Heart left ventricle (tissue), 16 donors: ENCODE results near the gene ECI1. TPM values are rescaled to one million over a fixed set of nuclear protein-coding genes. Genes with fewer than 3 reads are reported as not detected.
A peak's percentile ranks its signal among the peaks of the same experiment; 100 is the strongest.

Experiments used
- ATAC-seq, 4 donors: fragments of 200-7000 bp; cut with Tn5 transposase; one replicate each; pipeline ENCODE4 v1.9.1; 2020 to 2022; ENCODE audit warnings: moderate library complexity in 4 of 4, mild to moderate bottlenecking in 3 of 4, moderate number of reproducible peaks in 1 of 4
- DNase-seq, 5 donors: peaks; one replicate each; pipeline ENCODE4 v3.0.0-alpha.2; 2020
- H3K27ac ChIP-seq, 12 donors: fragments of 200-600 bp; sonication (generic) in 4 of 12; one replicate each; pipeline versions ENCODE4 v1.5.0 to v1.8.0; 2016 to 2022; ENCODE audit warnings: mild to moderate bottlenecking in 2 of 12
- H3K27me3 ChIP-seq, 9 donors: fragments of 200-600 bp; sonication (generic) in 2 of 9; one replicate each; pipeline versions ENCODE4 v1.5.1 to v1.8.0; 2016 to 2022; ENCODE audit warnings: mild to moderate bottlenecking in 3 of 9
- H3K36me3 ChIP-seq, 9 donors: fragments of 200-600 bp; sonication (generic) in 2 of 9; one replicate each; pipeline versions ENCODE4 v1.5.0 to v1.8.0; 2018 to 2022; ENCODE audit warnings: mild to moderate bottlenecking in 2 of 9
- H3K4me1 ChIP-seq, 12 donors: fragments of 200-600 bp; sonication (generic) in 4 of 12; one replicate each; pipeline versions ENCODE4 v1.5.0 to v1.8.0; 2016 to 2022; ENCODE audit warnings: mild to moderate bottlenecking in 3 of 12
- H3K4me3 ChIP-seq, 12 donors: fragments of 200-600 bp; sonication (generic) in 4 of 12; one replicate each; pipeline versions ENCODE4 v1.5.0 to v1.8.0; 2017 to 2022; ENCODE audit warnings: mild to moderate bottlenecking in 9 of 12, moderate library complexity in 4 of 12
- H3K9me3 ChIP-seq, 12 donors: fragments of 200-600 bp; sonication (generic) in 4 of 12; one replicate each; pipeline versions ENCODE4 v1.5.0 to v1.8.0; 2016 to 2022; ENCODE audit warnings: mild to moderate bottlenecking in 1 of 12
- CTCF ChIP-seq, 12 donors: fragments of 200-600 bp; sonication (generic) in 4 of 12; IDR thresholded peaks; one replicate each; pipeline versions ENCODE4 v1.5.0 to v1.8.0; 2018 to 2022; ENCODE audit warnings: antibody characterized with exemption in 12 of 12, mild to moderate bottlenecking in 5 of 12
- POLR2A ChIP-seq, 2 donors: fragments of 450-650 bp; IDR thresholded peaks; one replicate each; pipeline ENCODE4 v1.6.1; 2017; ENCODE audit warnings: antibody characterized with exemption in 2 of 2, mild to moderate bottlenecking in 2 of 2, moderate library complexity in 2 of 2
- WGBS, 4 donors: extraction: QIAGEN DNeasy Blood & Tissue Kit in 2 of 4; methylation state at CpG; one replicate each; pipeline versions ENCODE4 v1.1.5 to v1.1.7; 2013 to 2018; 5-methylcytosine and 5-hydroxymethylcytosine counted together
- intact Hi-C, 10 donors: fragments of 100-400 bp; cut with DNase I; formaldehyde crosslinking; loops; one replicate each; pipeline versions ENCODE4 v1.11.1 to v1.14.2; 2022
- polyA plus RNA-seq, 2 donors: library from polyadenylated mRNA; stranded (reverse); fragments of 200-250 nt; gene quantifications; one replicate each; pipeline ENCODE4 v1.2.3, GENCODE V29; 2013
- total RNA-seq, 9 donors: library from RNA; depleted of rRNA in 2 of 9; stranded (reverse); fragments of >200 nt in 2 of 9; fragmentation: NEBNext Ultra II Directional in 3 of 9; extraction: Animal tissue kit (Norgen Biotek cat#: 25700) in 3 of 9; gene quantifications; one replicate each; pipeline versions ENCODE4 v1.1.0 to v1.2.4, GENCODE V29; 2016 to 2023
- donor health status: ischemic (EF 13 %, LVEDD 7.1; RV severe dilation, severe dysfunction).
- donor health status: healthy with polysubstance abuse.
- donor health status: DM: no; HTN: yes; CAD: no.
- donor health status: DM: no; HTN: no; CAD: no.
- donor health status: ischemic (EF 25% LVEDD 6.9; RV normal size, moderate dysfunction).
- donor health status: ischemic (EF 25% LVEDD 5.7; RV mildly dilated, moderate dysfunction).
- donor health status: healthy.
- donor health status: DM: yes; HTN: yes; CAD: no.
- donor health status: ischemic (EF 35%, LVEDD 5.7; RV mildly dilated, moderate dysfunction).
- donor health status: nonischemic (EF 11% LVEDD 7.7; RV severe dilation, severe dysfunction).
- donor health status: DM: yes; HTN: yes; CAD: no.
- donor health status: PGD.
- donor health status: ischemic (EF 29% LVEDD 5.4; RV normal size, mild dysfunction).
- donor health status: nonischemic (EF 23%, LVEDD 6.1; RV moderate dilation, normal function).

The ECI1 gene
- total and polyA plus RNA-seq, 11 donors, result 84.6 to 340 (median 143) TPM

GRCh38 chr16:2226245-2226793 is 25.1 kb downstream of the ECI1 start:
- Histone ChIP-seq H3K36me3 (peaks cover 4 to 46% (median 31%) of the 10 kb centered on the region in 9 donors), H3K9me3 (no peaks in the 10 kb centered on the region), H3K4me1 (peaks cover 0 to 31% (median 17%) of the 10 kb centered on the region in 12 donors), H3K4me3 (no peak overlapping the region), H3K27me3 (no peaks in the 10 kb centered on the region), H3K27ac (peak overlapping the region in 1 of 12 donors; percentile 22)
- TF ChIP-seq POLR2A (IDR thresholded peaks at IDR 0.05) (no peak), CTCF (IDR thresholded peaks at IDR 0.05) (no peak)
- intact Hi-C loops, result loop anchor here in 1 of 10 donors (2.0 kb wide), 1 partner anchor 22 kb away; no protein-coding TSS in a partner anchor
- DNase-seq, result no peak
- no peak for ATAC-seq
- 61 to 71% (median 67%) methylated on average over 9 of the region's 9 CpGs for WGBS, 4 donors

GRCh38 chr16:2223942-2224486 is 27.4 kb downstream of the ECI1 start:
- H3K9me3 ChIP-seq, result no peaks in the 10 kb centered on the region
- DNase-seq, result peak in 2 of 5 donors; percentile 60 to 79
- ATAC-seq, result peak in 3 of 4 donors; percentile 37 to 61 (median 54)
- H3K4me1 ChIP-seq, result peaks cover 0 to 31% (median 17%) of the 10 kb centered on the region in 12 donors
- intact Hi-C loops, result no loop called here
- H3K27ac ChIP-seq, result peak overlapping the region in 11 of 12 donors; percentile 72 to 94 (median 86)
- H3K36me3 ChIP-seq, result peaks cover 0 to 26% (median 8%) of the 10 kb centered on the region in 9 donors
- TF ChIP-seq CTCF (IDR thresholded peaks at IDR 0.05) (peak in 3 of 12 donors; percentile 13 to 30 (median 20)), POLR2A (IDR thresholded peaks at IDR 0.05) (no peak)
- peak overlapping the region; percentile 66 to 100 (median 90) for H3K4me3 ChIP-seq
- WGBS, 4 donors, result 6 to 14% (median 10%) methylated on average over 10 to 22 of the region's 22 CpGs
- no peaks in the 10 kb centered on the region for H3K27me3 ChIP-seq

- no peaks in the 10 kb centered on the region for H3K9me3 ChIP-seq
- TF ChIP-seq POLR2A (IDR thresholded peaks at IDR 0.05), result peak; percentile 39 to 96
- peak in 5 of 12 donors; percentile 7 to 39 (median 16) for TF ChIP-seq CTCF (IDR thresholded peaks at IDR 0.05)
- peaks cover 0 to 31% (median 17%) of the 10 kb centered on the region in 12 donors for H3K4me1 ChIP-seq
- H3K36me3 ChIP-seq, result peaks cover 0 to 19% (median 2%) of the 10 kb centered on the region in 9 donors
- H3K27ac ChIP-seq, result peak within 1 kb of the TSS in 11 of 12 donors; percentile 72 to 94 (median 86)
- WGBS, 4 donors, result 0 to 1% (median 1%) methylated on average over 29 to 82 of the region's 82 CpGs
- peak; percentile 99 to 100 (median 100) for DNase-seq
- peak; percentile 99 to 100 (median 99) for ATAC-seq
- intact Hi-C loops, result no loop called here
- H3K4me3 ChIP-seq, result peak within 1 kb of the TSS; percentile 66 to 100 (median 90)
- no peaks in the 10 kb centered on the region for H3K27me3 ChIP-seq
Observed at GRCh38 chr16:2223221-2223941, 28.0 kb downstream of the ECI1 start, which contains the start of gene E4F1. E4F1 (plus strand) TSS chr16:2223591; CDS start chr16:2223614, 23 bp downstream.

- WGBS, 4 donors, result 97 to 99% (median 98%) methylated on average over 4 of the region's 4 CpGs
- Histone ChIP-seq H3K36me3 (peaks cover 0 to 9% (median 0%) of the 10 kb centered on the region in 9 donors), H3K27me3 (no peaks in the 10 kb centered on the region), H3K4me3 (no peak overlapping the region), H3K4me1 (peaks cover 14 to 38% (median 27%) of the 10 kb centered on the region in 12 donors), H3K27ac (no peak overlapping the region), H3K9me3 (no peaks in the 10 kb centered on the region)
- TF ChIP-seq POLR2A (IDR thresholded peaks at IDR 0.05) (no peak), CTCF (IDR thresholded peaks at IDR 0.05) (no peak)
- ATAC-seq, result no peak
- intact Hi-C loops, result loop anchor here in 1 of 10 donors (10.0 kb wide), 1 partner anchor 62 kb away; the partner anchor contains the start of gene TRAF7
- no peak for DNase-seq
Observed at GRCh38 chr16:2216330-2216729, 35.1 kb downstream of the ECI1 start.
